CD4-positive, alpha-beta T cell (primary cell): ENCODE measurements around the gene HDAC4. TPM values are rescaled to one million over a fixed set of nuclear protein-coding genes. Genes with fewer than 3 reads are reported as not detected.
A peak's percentile ranks its signal among the peaks of the same experiment; 100 is the strongest.

Experiments
- ATAC-seq: fragments of 200-7000 bp; cut with Tn5 transposase; one replicate; pipeline ENCODE4 v1.10.0; 2022; ENCODE audit warnings: mild to moderate bottlenecking; ENCODE audit not compliant: poor library complexity
- CTCF ChIA-PET: fragments of 350-600 bp; sonication (Branson Sonifier 250); formaldehyde crosslinking; loops from one replicate; lab custom pipeline; 2021; ENCODE audit warnings: antibody characterized with exemption, inconsistent platforms; lab: Charles Lee
- POLR2A ChIA-PET: fragments of 350-600 bp; sonication (Branson Sonifier 250); formaldehyde crosslinking; loops from one replicate; lab custom pipeline; 2021; ENCODE audit warnings: antibody characterized with exemption, inconsistent platforms; lab: Charles Lee
- DNase-seq, 14 experiments: peaks; one replicate each; pipeline ENCODE4 v3.0.0-alpha.2; 2013 to 2020; ENCODE audit warnings: mixed read lengths in 2 of 14
- H3K27ac ChIP-seq, 2 donors: one replicate each; pipeline versions ENCODE4 v1.5.1 to v1.7.0; 2013; ENCODE audit warnings: low read length in 2 of 2, low read depth in 1 of 2, mild to moderate bottlenecking in 1 of 2
- H3K27me3 ChIP-seq, 2 experiments: 1 replicate in 1 of 2; 2 replicates in 1 of 2; pipeline versions ENCODE4 v1.6.1 to v1.7.0; 2013; ENCODE audit warnings: low read length in 2 of 2, control low read depth in 1 of 2, mild to moderate bottlenecking in 1 of 2, moderate library complexity in 1 of 2; ENCODE audit not compliant: insufficient read depth in 2 of 2, control insufficient read depth in 1 of 2
- H3K36me3 ChIP-seq: one replicate; pipeline ENCODE4 v1.6.1; 2013; ENCODE audit warnings: low read length, control low read depth; ENCODE audit not compliant: insufficient read depth
- H3K4me1 ChIP-seq: one replicate; pipeline ENCODE4 v1.6.1; 2013; ENCODE audit warnings: low read length, control low read depth; ENCODE audit not compliant: insufficient read depth
- H3K4me3 ChIP-seq: one replicate; pipeline ENCODE4 v1.5.1; 2013; ENCODE audit warnings: mild to moderate bottlenecking, low read length, moderate library complexity
- H3K9me3 ChIP-seq, 2 experiments: 1 replicate in 1 of 2; 2 replicates in 1 of 2; pipeline versions ENCODE4 v1.6.1 to v1.7.0; 2013; ENCODE audit warnings: low read length in 2 of 2, mild to moderate bottlenecking in 2 of 2, control low read depth in 1 of 2, moderate library complexity in 1 of 2; ENCODE audit not compliant: control insufficient read depth in 1 of 2, insufficient read depth in 1 of 2
- H3K27ac Mint-ChIP-seq: one replicate; pipeline ENCODE4 v1.8.0; 2020; ENCODE audit warnings: mixed read lengths
- H3K27me3 Mint-ChIP-seq: one replicate; pipeline ENCODE4 v1.8.0; 2021; ENCODE audit warnings: mixed read lengths
- H3K36me3 Mint-ChIP-seq: one replicate; pipeline ENCODE4 v1.8.0; 2021; ENCODE audit warnings: low read depth, mixed read lengths
- H3K4me1 Mint-ChIP-seq: one replicate; pipeline ENCODE4 v1.8.0; 2021; ENCODE audit warnings: low read depth, mixed read lengths
- H3K4me3 Mint-ChIP-seq: one replicate; pipeline ENCODE4 v1.8.0; 2020; ENCODE audit warnings: mild to moderate bottlenecking, mixed read lengths
- H3K9me3 Mint-ChIP-seq: one replicate; pipeline ENCODE4 v1.8.0; 2020; ENCODE audit warnings: mixed read lengths
- intact Hi-C, 2 experiments: fragments of 100-400 bp; cut with DNase I in 1 of 2; cut with micrococcal nuclease in 1 of 2; formaldehyde crosslinking; loops; one replicate each; pipeline versions ENCODE4 v1.15.1 to v1.9.0; 2023 to 2025; cut with DNase I, micrococcal nuclease
- total RNA-seq, 174 experiments: library from RNA in 2 of 174; stranded (reverse) in 2 of 174; gene quantifications; one replicate each; pipeline ENCODE4 v1.2.3 and lab custom pipeline; 2021 to 2026
- TF ChIP-seq, protein P1 (sequence below): fragments of 200-600 bp; IDR thresholded peaks from one replicate; pipeline ENCODE4 v1.8.0; 2022; ENCODE audit warnings: antibody characterized with exemption, mild to moderate bottlenecking

Gene HDAC4
- total RNA-seq, 2 experiments from 2014 or later = 45.3 to 49.2 TPM

DNA sequence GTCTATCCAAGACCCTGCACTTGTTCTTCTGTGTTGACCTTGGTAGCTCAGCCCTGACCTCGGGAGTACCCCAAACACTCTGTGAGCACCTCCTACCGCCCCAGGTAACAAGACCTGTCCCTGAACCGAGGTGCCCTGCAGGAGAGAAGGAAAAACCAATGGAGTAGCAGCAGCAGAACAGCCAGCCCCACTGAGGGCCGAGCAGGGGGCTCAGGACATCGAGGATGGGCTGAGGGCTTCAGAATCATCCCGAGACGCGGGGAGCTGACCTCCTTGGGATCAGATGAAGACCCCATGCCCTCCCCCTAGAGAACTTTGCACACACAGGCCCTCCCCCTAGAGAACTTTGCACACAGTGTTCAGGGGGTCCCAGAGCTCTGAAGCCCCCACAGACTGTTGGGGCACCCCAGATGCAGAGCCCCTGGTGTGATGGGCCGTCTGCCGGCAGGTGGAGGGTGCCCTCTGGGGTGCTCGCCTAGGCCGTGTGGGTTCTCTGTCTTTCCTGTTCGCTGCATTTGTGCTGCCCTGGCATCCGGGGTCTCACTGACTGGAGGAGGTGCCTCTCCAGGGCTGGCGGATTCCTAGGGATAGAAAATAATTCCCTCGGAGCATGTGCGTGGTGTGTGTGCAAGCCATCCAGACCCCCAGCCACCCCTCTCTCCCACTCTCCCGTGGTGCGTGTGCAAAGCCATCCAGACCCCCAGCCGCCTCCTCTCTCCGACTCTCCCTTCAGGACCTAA, 363.8 kb downstream of the HDAC4 start:
- Mint-ChIP-seq H3K27ac (no peak overlapping the region), H3K4me3 (no peak overlapping the region), H3K9me3 (no peaks in the 10 kb centered on the region), H3K27me3 (peaks cover 8% of the 10 kb centered on the region), H3K4me1 (no peaks in the 10 kb centered on the region), H3K36me3 (no peaks in the 10 kb centered on the region)
- CTCF ChIA-PET = no interaction called here
- Histone ChIP-seq H3K9me3 (no peaks in the 10 kb centered on the region), H3K27ac (no peak overlapping the region), H3K27me3 (peaks cover 8 to 13% of the 10 kb centered on the region in 2 experiments), H3K36me3 (no peaks in the 10 kb centered on the region), H3K4me3 (no peak overlapping the region), H3K4me1 (peaks cover 7% of the 10 kb centered on the region)
- intact Hi-C loops = loop anchor here (5.0 to 10.0 kb wide), 2 partner anchors 228 to 230 kb away; no protein-coding TSS in a partner anchor
- no peak for ATAC-seq
- DNase-seq = no peak
- TF ChIP-seq, protein P1, sequence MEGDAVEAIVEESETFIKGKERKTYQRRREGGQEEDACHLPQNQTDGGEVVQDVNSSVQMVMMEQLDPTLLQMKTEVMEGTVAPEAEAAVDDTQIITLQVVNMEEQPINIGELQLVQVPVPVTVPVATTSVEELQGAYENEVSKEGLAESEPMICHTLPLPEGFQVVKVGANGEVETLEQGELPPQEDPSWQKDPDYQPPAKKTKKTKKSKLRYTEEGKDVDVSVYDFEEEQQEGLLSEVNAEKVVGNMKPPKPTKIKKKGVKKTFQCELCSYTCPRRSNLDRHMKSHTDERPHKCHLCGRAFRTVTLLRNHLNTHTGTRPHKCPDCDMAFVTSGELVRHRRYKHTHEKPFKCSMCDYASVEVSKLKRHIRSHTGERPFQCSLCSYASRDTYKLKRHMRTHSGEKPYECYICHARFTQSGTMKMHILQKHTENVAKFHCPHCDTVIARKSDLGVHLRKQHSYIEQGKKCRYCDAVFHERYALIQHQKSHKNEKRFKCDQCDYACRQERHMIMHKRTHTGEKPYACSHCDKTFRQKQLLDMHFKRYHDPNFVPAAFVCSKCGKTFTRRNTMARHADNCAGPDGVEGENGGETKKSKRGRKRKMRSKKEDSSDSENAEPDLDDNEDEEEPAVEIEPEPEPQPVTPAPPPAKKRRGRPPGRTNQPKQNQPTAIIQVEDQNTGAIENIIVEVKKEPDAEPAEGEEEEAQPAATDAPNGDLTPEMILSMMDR = no peak
- POLR2A ChIA-PET = no interaction called here

DNA sequence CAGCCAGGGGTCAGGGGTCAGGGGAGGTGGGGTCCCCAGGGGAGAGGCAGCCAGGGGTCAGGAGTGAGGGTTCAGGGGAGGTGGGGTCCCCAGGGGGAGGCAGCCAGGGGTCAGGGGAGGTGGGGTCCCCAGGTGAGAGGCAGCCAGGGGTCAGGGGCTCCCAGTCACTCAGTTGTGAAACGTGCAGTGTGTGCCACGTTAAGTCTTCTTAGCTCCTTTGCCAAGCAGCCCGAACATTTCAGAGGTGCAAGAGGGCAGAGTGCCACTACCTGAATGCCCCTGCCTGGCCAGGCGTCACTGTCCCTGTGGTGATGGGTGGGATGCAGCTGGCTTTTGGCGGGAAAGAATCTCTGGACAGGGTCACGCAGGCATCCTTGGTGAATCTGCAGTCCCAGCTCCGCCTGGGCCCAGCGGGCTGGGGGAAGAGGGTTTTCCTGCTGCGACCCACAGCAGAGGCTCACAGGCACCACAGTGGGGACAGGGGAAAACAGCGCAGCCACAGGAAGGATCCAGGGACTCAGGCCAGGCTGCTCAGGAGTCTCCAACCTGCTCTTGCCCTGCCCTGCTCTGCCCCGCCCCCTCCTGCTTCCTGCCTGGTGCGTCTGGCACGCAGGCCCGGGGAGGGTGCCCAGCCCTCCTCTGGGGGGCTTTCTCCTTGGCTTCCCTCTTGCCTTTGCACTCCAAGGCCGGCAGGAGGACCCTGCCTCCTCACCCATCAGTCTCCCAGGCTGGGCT, 364.7 kb downstream of the HDAC4 start:
- peaks cover 8 to 13% of the 10 kb centered on the region in 2 experiments for H3K27me3 ChIP-seq
- no peak for DNase-seq
- no peaks in the 10 kb centered on the region for H3K36me3 ChIP-seq
- no peak overlapping the region for H3K4me3 Mint-ChIP-seq
- H3K27ac ChIP-seq = no peak overlapping the region
- H3K36me3 Mint-ChIP-seq = no peaks in the 10 kb centered on the region
- intact Hi-C loops = loop anchor here (1.0 to 10.0 kb wide), 7 partner anchors 229 to 1107 kb away; no protein-coding TSS in a partner anchor
- peaks cover 7% of the 10 kb centered on the region for H3K4me1 ChIP-seq
- no peak overlapping the region for H3K27ac Mint-ChIP-seq
- no peaks in the 10 kb centered on the region for H3K9me3 ChIP-seq
- ChIA-PET CTCF (no interaction called here), POLR2A (no interaction called here)
- TF ChIP-seq, protein P1 = no peak
- no peak overlapping the region for H3K4me3 ChIP-seq
- peaks cover 8% of the 10 kb centered on the region for H3K27me3 Mint-ChIP-seq
- H3K9me3 Mint-ChIP-seq = no peaks in the 10 kb centered on the region
- no peak for ATAC-seq
- H3K4me1 Mint-ChIP-seq = no peaks in the 10 kb centered on the region

DNA sequence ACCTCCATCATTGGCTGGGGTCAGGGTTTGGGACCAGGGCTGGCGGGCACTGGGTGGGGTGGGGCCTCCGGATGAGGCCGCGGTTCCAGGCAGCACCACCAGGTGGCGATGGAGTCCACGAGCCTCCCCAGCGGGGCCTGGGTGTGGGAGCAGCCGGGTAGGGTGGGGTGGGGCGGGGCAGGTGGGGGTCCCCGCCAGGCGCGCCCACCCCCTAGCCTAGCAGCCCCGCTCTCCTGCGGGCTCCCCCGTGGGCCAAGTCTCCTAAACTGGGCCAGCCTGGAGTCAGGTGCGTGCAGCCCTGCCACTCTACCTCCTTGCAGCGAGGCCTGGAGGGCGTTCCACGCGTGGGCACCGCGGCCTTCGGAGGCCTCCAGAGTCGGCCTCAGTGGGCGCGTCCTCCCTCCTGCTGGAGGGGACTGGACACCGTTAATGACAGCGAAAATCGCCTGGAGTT, 365.4 kb downstream of the HDAC4 start:
- TF ChIP-seq, protein P1 = peak; percentile 88
- no peaks in the 10 kb centered on the region for H3K36me3 Mint-ChIP-seq
- ATAC-seq (peak; percentile 92), DNase-seq (peak; percentile 47 to 78 (median 62))
- ChIA-PET CTCF (no interaction called here), POLR2A (no interaction called here)
- H3K9me3 Mint-ChIP-seq = no peaks in the 10 kb centered on the region
- Histone ChIP-seq H3K4me3 (no peak overlapping the region), H3K9me3 (no peaks in the 10 kb centered on the region), H3K27ac (no peak overlapping the region), H3K36me3 (no peaks in the 10 kb centered on the region), H3K4me1 (peaks cover 7% of the 10 kb centered on the region), H3K27me3 (peaks cover 8 to 13% of the 10 kb centered on the region in 2 experiments)
- peaks cover 8% of the 10 kb centered on the region for H3K27me3 Mint-ChIP-seq
- H3K4me3 Mint-ChIP-seq = no peak overlapping the region
- intact Hi-C loops = loop anchor here (1.0 to 10.0 kb wide), 7 partner anchors 229 to 1107 kb away; no protein-coding TSS in a partner anchor
- no peaks in the 10 kb centered on the region for H3K4me1 Mint-ChIP-seq
- no peak overlapping the region for H3K27ac Mint-ChIP-seq
